ENCODE results near the gene SPDYE16. TPM values are rescaled to one million over a fixed set of nuclear protein-coding genes. Genes with fewer than 3 reads are reported as not detected.
"Not testable (repeated sequence)": the region's sequence is repeated elsewhere in the genome, so short reads cannot be mapped to it uniquely, and the experiment has no call there.

The SPDYE16 gene
- polyA plus RNA-seq, 1 experiment: not detected

DNA sequence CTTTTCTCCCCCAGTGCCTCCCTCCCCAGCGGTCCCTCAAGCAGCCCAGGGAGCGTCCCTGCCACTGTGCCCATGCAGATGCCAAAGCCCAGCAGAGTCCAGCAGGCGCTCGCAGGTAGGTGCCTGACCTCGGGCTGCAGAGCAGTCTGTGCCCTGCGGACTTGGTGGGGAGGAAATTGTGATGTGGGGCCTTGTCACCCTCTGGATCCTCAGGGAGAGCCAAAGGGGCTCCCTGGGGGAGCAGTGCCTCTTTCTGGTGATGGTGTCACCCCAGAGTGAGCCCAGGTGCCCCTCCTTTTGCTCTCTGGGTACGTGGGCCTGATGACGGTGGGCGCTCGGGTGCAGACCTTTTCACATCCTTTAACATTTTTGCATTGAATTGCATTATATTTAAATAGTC is 51.0 kb downstream of the SPDYE16 start:
- CTCF ChIA-PET; H3K4me3 ChIP-seq (ENCODE audit: low read depth, low read length); H3K27me3 ChIP-seq (ENCODE audit: control insufficient read depth, insufficient read depth, low read length); H3K27ac ChIP-seq (ENCODE audit: low read depth, low read length); POLR2A ChIA-PET; H3K9me3 ChIP-seq (ENCODE audit: control insufficient read depth, insufficient read depth, low read length); DNase-seq (ENCODE audit: low read depth, low spot score): not testable (repeated sequence)

DNA sequence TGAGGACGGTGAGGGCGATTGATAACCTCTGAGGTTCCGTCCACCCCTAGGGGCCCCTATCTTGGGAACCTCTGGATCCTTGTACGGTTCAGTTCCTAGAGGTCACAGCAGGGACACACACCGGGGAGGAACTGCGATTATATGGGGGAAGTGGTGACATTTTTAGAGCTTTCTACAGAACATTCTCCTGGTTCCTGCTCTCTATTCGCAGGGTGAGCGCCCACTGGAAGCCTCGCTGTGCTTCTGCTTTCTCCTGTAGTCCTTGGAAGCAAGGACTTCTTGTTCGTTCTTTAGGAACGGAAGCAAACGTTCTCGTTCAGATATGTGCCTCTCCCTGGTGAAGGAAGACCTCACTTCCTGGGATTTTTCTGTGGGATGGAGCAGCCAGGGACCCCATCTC is 55.1 kb downstream of the SPDYE16 start:
- H3K9me3 ChIP-seq (ENCODE audit: control insufficient read depth, insufficient read depth, low read length); H3K27ac ChIP-seq (ENCODE audit: low read depth, low read length); CTCF ChIA-PET; DNase-seq (ENCODE audit: low read depth, low spot score); H3K27me3 ChIP-seq (ENCODE audit: control insufficient read depth, insufficient read depth, low read length); H3K4me3 ChIP-seq (ENCODE audit: low read depth, low read length); POLR2A ChIA-PET: not testable (repeated sequence)

- DNase-seq (ENCODE audit: low read depth, low spot score); H3K9me3 ChIP-seq (ENCODE audit: control insufficient read depth, insufficient read depth, low read length); CTCF ChIA-PET; H3K27me3 ChIP-seq (ENCODE audit: control insufficient read depth, insufficient read depth, low read length); H3K27ac ChIP-seq (ENCODE audit: low read depth, low read length); H3K4me3 ChIP-seq (ENCODE audit: low read depth, low read length); POLR2A ChIA-PET: not testable (repeated sequence)
Measured at GRCh38 chr7:76486618-76487017, 56.5 kb downstream of the SPDYE16 start.

GRCh38 chr7:76485822-76486610 is 57.1 kb downstream of the SPDYE16 start:
- H3K9me3 ChIP-seq (ENCODE audit: control insufficient read depth, insufficient read depth, low read length); POLR2A ChIA-PET; H3K4me3 ChIP-seq (ENCODE audit: low read depth, low read length); H3K27ac ChIP-seq (ENCODE audit: low read depth, low read length); H3K27me3 ChIP-seq (ENCODE audit: control insufficient read depth, insufficient read depth, low read length); DNase-seq (ENCODE audit: low read depth, low spot score); CTCF ChIA-PET: not testable (repeated sequence)

- POLR2A ChIA-PET; H3K27me3 ChIP-seq (ENCODE audit: control insufficient read depth, insufficient read depth, low read length); H3K9me3 ChIP-seq (ENCODE audit: control insufficient read depth, insufficient read depth, low read length); CTCF ChIA-PET; DNase-seq (ENCODE audit: low read depth, low spot score); H3K27ac ChIP-seq (ENCODE audit: low read depth, low read length); H3K4me3 ChIP-seq (ENCODE audit: low read depth, low read length): not testable (repeated sequence)
Measured at GRCh38 chr7:76484456-76484855, 58.6 kb downstream of the SPDYE16 start.

DNA sequence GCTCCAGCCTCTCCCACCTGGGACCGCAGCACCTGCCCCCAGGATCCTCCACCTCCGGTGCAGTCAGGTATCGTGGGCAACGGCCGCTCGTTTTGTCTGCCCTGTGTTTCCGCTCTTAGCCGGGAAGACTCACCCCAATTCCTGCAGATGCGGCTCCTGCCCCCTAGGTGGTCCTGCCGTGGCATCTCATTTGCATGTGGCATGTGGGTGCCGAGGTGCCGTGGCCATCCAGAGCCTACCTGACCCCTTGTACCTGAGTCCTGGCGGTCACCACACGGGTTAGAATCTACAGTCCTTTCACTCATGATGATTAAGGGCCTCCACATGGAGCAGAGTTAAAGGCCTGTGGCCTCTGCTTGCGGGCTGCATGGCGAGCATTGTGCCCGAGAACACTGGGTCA is 60.0 kb downstream of the SPDYE16 start:
- H3K27ac ChIP-seq (ENCODE audit: low read depth, low read length); DNase-seq (ENCODE audit: low read depth, low spot score); POLR2A ChIA-PET; H3K27me3 ChIP-seq (ENCODE audit: control insufficient read depth, insufficient read depth, low read length); H3K9me3 ChIP-seq (ENCODE audit: control insufficient read depth, insufficient read depth, low read length); H3K4me3 ChIP-seq (ENCODE audit: low read depth, low read length); CTCF ChIA-PET: not testable (repeated sequence)

DNA sequence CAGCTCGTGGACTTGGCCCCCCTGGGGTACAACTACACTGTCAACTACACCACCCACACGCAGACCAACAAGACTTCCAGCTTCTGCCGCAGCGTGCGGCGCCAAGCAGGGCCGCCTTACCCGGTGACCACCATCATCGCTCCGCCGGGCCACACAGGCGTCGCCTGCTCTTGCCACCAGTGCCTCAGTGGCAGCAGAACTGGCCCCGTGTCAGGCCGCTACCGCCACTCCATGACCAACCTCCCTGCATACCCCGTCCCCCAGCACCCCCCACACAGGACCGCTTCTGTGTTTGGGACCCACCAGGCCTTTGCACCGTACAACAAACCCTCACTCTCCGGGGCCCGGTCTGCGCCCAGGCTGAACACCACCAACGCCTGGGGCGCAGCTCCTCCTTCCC is 60.4 kb downstream of the SPDYE16 start:
- CTCF ChIA-PET; H3K9me3 ChIP-seq (ENCODE audit: control insufficient read depth, insufficient read depth, low read length); H3K4me3 ChIP-seq (ENCODE audit: low read depth, low read length); POLR2A ChIA-PET; H3K27ac ChIP-seq (ENCODE audit: low read depth, low read length); H3K27me3 ChIP-seq (ENCODE audit: control insufficient read depth, insufficient read depth, low read length); DNase-seq (ENCODE audit: low read depth, low spot score): not testable (repeated sequence)

Small RNA genes within 50 kb of the gene (small RNA-seq; reads per million reads assigned to genes)
- gene RF00019 (ENCODE audit: insufficient read length, low read depth): not detected

Other genes with a start within 250 kb of the SPDYE16 start
- gene HSPB1, start 240.6 kb downstream of the SPDYE16 start, polyA plus RNA-seq (2011; rRNA removed): 290 and 526 TPM in 2 replicates
- gene YWHAG, start 184.3 kb downstream of the SPDYE16 start, polyA plus RNA-seq (2011; rRNA removed): 91.5 and 91.6 TPM in 2 replicates
- gene SSC4D, start 133.6 kb downstream of the SPDYE16 start, polyA plus RNA-seq (2011; rRNA removed): 0.45 and 0.57 TPM in 2 replicates
- gene ZP3, start 118.3 kb downstream of the SPDYE16 start, polyA plus RNA-seq (2011; rRNA removed): 0.63 and 1.0 TPM in 2 replicates
- gene DTX2, start 81.6 kb downstream of the SPDYE16 start, polyA plus RNA-seq (2011; rRNA removed): 2.6 and 4.2 TPM in 2 replicates
- not detected in 2 replicates for gene UPK3B, start 32.7 kb downstream of the SPDYE16 start, polyA plus RNA-seq (2011; rRNA removed)
- 4.1 and 5.6 TPM in 2 replicates for gene POMZP3, start 84.0 kb upstream of the SPDYE16 start, polyA plus RNA-seq (2011; rRNA removed)

All from AG04450 (cell line).